Erythroblast (primary cell): ENCODE measurements around the gene ADARB1.

Experiments used
- DNase-seq, 2 experiments: peaks; one replicate each; lab custom pipeline; 2025; lab: John Stamatoyannopoulos, UW
- GATA1 ChIP-seq: IDR thresholded peaks from 2 replicates; pipeline ENCODE4 v1.6.1; 2011; ENCODE audit warnings: low read depth, mild to moderate bottlenecking, control low read depth, low read length, moderate library complexity
- POLR2A ChIP-seq: IDR thresholded peaks from 2 replicates; pipeline ENCODE4 v1.6.1; 2011; ENCODE audit warnings: mild to moderate bottlenecking, low read length

ADARB1 gene

GRCh38 chr21:45266518-45267389 lies 192.4 kb downstream of the ADARB1 start:
- DNase-seq, result no peak
- TF ChIP-seq GATA1, result no peak
- TF ChIP-seq POLR2A, result no peak

- TF ChIP-seq POLR2A, result no peak
- TF ChIP-seq GATA1, result no peak
- no peak for DNase-seq
Measured at GRCh38 chr21:45267390-45267760, 193.0 kb downstream of the ADARB1 start.

DNA sequence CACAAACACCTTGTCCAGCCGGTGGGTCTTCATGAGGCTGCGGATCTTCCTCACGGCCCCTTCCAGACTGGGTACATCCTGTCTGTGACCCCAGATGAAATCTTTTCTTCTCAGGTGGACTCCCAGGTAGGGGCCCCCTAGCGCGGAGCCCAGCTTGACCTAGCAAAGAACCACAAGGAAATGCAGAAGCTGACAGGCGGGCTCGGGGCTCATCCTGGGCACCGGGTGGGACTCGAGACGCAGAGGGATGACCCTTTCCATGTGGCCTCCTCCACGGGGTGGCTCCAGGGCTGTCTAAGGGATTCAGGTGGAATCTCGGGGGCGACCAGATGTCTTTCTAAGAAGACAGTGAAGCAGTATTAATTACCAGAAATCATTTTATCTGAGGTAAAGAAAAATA lies 195.5 kb downstream of the ADARB1 start:
- DNase-seq, result no peak
- TF ChIP-seq GATA1 (no peak), POLR2A (no peak)

DNA sequence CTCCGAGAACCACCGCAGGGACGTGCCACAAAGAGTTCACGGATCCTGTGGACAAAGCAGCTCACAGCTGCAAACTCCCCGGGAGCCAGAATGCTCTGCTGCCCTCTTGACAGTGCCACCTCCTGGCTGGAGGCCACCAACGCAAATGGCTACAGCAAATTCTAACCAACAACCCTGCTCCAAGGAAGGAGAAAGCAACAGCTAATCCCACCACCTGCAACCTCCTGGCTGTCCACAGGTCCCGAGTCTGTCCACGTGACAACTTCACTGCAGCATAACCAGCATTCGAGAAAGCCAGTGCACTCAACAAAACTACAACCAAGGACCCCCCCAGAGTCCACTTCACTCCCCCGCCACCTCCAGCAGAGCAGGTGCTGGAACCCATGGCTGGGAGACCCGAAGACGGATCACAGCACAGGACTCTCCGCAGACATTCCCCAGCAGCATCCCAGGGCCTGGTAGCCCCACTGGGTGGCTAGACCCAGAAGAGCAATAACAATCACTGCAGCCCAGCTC lies 196.0 kb downstream of the ADARB1 start:
- DNase-seq, result no peak
- TF ChIP-seq GATA1 (no peak), POLR2A (no peak)
